Stimulated activated CD4-positive, alpha-beta T cell treated with anti-CD3 and anti-CD28 coated beads, Interleukin-15, amount 100 ng/mL, for 1 hour (primary cell): ENCODE results near the gene ZNF331.
A peak's percentile ranks its signal among the peaks of the same experiment; 100 is the strongest.
"Not testable (repeated sequence)": the region's sequence is repeated elsewhere in the genome, so short reads cannot be mapped to it uniquely, and the experiment has no call there.

Source experiments
- DNase-seq, 2 donors: peaks; one replicate each; pipeline ENCODE4 v3.0.0-alpha.2; 2020; ENCODE audit warnings: low read depth in 1 of 2, low spot score in 1 of 2

The ZNF331 gene

GRCh38 chr19:53537521-53538377 is at the start of gene ZNF331:
ZNF331 (plus strand) TSS chr19:53538145; CDS start chr19:53569377, 31,232 bp downstream.
- peak; percentile 80 to 82 for DNase-seq

DNA sequence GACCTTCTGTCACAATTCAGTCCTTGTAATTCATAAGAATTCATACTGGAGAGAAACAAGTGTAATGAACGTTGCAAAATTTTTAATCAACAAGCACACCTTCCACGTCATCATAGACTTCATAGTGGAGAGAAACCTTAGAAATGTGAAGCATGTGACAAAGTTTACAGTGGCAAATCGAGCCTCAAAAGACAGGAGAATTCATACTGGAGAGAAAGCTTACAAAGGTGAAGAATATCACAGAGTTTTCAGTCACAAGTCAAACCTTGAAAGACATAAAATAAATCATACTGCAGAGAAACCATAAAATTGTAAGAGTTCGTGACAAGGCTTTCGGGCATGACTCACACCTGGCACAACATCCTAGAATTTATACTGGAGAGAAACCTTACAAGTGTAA is 45.8 kb upstream of the ZNF331 start:
- no peak for DNase-seq

- DNase-seq, result not testable (repeated sequence)
Measured at GRCh38 chr19:53497311-53498023, 40.5 kb upstream of the ZNF331 start.

GRCh38 chr19:53498024-53498395 is 39.9 kb upstream of the ZNF331 start:
- DNase-seq, result not testable (repeated sequence)

DNA sequence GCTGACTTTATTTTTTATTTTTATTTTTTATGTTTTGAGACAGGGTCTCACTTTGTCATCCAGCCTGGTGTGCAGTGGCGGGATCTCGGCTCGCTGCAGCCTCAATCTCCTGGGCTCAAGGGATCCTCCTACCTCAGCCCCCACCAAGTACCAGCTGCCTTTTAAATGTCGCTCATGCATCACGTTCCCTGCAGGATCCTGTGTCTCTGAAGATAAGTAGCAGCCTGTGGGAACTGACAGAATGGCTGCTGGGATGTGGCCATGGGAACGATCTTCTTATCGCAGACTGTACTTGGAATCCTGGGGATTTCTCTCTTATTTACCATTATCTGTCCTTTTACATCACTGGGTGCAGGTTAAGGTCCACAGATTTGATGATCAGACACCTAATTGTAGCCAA is 34.8 kb upstream of the ZNF331 start:
- DNase-seq, result not testable (repeated sequence)

- DNase-seq, result not testable (repeated sequence)
Measured at GRCh38 chr19:53503671-53504364, 34.1 kb upstream of the ZNF331 start.

DNA sequence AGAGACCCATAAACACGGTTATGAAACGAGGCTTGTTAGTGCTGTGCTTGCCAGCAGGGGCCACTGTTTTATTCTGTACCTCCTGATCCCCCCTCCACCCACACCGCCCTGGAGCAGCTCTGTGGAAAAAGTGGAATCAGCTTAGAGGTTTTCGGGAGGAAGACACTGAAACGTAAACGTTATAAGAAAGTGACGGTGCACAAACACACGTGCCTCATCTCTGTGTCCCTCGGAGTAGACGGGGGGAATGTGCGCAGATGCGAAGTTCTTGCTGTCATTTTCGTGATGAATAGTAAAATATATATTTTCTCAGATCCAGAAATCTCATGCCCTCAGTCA is 33.6 kb upstream of the ZNF331 start:
- DNase-seq, result not testable (repeated sequence)

DNA sequence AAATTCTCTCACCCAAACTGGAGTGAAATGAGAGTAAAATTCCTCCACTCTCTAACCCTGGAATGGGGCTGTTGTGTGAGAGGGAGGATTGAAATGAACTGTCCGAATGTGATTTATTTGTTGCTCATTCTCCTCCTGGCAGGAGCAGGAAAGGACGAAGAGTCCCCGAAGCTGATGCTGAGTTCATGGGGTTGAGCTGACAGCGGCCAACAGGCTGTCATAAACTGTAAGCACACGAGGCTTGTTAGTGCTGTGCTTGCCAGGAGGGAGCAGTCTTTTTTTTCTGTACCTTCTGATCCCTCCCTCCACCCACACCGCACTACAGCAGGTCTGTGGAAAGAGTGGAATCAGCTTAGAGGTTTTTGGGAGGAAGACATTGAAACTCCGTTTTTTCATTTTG is 33.1 kb upstream of the ZNF331 start:
- no peak for DNase-seq

DNA sequence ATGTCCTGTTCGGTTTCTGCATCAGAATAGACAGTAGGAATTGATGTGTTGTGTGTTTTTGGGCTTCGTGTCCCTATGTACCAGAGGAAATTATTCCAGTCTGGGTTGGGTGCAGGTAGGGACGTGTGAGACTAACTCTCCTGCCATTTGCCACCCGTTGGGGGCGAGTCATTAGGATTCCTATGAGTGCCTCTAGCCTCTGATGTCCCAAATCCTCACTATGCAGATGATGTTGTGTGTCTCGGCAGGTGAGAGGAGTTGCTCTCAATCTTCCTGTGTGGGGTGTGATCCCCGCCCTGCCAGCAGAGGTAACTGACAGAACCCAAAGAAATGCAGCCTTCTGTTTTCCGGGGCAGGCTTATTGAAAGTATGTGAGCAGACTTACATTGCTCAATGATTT is 31.2 kb upstream of the ZNF331 start:
- DNase-seq, result no peak

DNA sequence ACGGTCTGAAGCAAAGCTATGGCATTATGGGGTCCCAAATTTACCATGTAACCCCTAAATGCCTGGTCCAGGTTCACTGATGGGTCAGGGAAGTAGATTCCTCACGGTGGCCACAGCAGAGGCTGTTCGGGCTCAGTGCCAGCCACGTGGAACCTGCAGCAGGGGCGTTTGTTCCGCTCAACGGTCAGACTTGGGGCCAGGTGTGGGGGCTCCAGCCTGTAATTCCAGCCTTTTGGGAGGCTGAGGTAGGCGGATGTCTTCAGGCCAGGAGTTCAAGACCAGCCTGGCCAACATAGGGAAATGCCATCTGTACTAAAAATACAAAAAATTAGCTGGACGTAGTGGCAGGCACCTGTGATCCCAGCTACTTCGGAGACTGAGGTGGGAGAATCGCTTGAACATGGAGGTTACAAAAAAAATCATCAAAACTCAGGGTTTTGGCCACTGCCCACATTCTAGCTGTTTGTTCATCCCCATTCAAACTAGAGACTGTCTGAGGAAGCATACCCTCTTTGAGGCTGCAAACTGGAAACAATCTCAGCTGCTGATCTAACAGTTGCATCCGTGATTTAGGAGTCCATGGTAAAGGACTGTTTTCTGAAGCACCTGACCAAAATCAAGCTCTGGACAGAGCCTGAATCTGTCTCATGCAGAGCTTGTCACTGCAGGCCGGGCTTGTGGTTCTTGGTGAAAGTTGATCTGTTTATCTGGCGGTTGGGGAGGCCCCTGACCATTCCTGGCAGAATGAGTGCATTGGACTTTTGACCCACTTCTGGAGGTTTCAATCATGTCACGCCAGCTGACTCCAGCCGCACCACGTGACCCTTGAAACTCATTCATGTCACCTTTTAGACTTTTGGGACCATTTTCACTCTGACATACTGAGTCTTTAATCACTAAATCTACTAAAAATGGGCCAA is 30.2 kb upstream of the ZNF331 start:
- no peak for DNase-seq

- no peak for DNase-seq
Measured at GRCh38 chr19:53509443-53509842, 28.5 kb upstream of the ZNF331 start.

DNA sequence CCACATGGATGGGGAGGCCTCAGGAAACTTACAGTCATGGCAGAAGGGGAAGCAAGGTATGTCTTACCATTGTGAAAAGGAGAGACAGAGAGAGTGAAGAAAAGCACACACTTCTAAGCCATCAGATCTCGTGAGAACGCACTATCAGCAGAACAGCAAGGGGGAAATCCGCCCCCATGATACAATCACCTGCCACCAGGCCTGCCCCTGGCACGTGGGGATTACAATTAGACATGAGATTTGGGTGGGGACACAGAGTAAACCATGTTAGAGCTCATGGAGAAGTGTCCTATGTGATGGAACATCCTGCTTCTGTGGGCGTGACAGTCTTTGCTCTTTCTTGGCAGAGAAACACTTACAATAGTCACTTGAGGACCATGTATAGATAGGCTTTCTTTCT is 28.1 kb upstream of the ZNF331 start:
- no peak for DNase-seq

GRCh38 chr19:53511357-53511756 is 26.6 kb upstream of the ZNF331 start:
- no peak for DNase-seq

- DNase-seq, result peak in 1 of 2 donors; percentile 20
Measured at GRCh38 chr19:53511933-53512374, 26.0 kb upstream of the ZNF331 start.

GRCh38 chr19:53515047-53515446 is 22.9 kb upstream of the ZNF331 start:
- not testable (repeated sequence) for DNase-seq

- DNase-seq, result no peak
Measured at GRCh38 chr19:53517114-53517741, 20.7 kb upstream of the ZNF331 start.

- no peak for DNase-seq
Measured at GRCh38 chr19:53518121-53518520, 19.8 kb upstream of the ZNF331 start.

- no peak for DNase-seq
Measured at GRCh38 chr19:53518716-53519115, 19.2 kb upstream of the ZNF331 start.

DNA sequence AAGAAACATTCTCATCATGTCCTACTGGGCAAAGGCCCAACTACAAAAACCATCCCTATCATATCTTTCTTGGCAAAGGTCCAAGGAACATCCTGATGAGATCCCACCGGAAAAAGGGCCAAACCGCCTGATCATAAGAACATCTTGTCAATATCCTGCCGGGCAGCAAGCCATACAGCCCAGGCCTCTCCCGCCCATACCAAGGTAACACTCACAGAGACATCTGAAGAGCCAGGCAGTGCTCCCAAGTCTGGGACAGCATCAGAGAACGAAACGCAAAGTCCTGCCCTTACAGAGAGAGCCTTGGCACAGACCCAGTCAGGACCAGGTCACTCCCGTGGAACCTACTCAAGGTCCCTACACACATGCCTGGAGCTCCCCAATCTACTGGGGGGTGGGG is 18.5 kb upstream of the ZNF331 start:
- DNase-seq, result no peak

DNA sequence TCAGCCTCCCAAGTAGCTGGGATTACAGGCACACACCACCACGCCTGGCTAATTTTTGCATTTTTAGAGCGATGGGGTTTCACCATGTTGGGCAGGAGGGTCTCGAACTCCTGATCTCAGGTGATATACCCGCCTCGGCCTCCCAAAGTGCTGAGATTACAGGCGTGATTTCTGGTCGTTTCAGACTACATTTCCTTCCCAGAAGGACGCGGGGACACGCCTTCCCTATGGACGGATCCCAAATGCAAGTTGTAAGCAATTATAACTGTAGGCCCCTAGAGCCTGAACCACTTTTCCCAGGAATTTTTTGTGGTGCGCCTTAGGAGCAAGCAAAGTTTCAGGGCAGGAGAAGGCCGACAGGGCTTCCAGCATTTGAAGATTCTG is 17.8 kb upstream of the ZNF331 start:
- DNase-seq, result no peak
